Thymus (tissue), 11 donors: ENCODE results near the gene AGXT. TPM values are rescaled to one million over a fixed set of nuclear protein-coding genes. Genes with fewer than 3 reads are reported as not detected.

Experiments used
- DNase-seq, 9 donors: peaks; one replicate each; pipeline ENCODE4 v3.0.0-alpha.2; 2013; ENCODE audit warnings: low spot score in 9 of 9, low read depth in 6 of 9, missing footprints in 1 of 9
- H3K27ac ChIP-seq, 2 donors: one replicate each; pipeline ENCODE4 v1.5.1; 2013; ENCODE audit warnings: control low read depth in 1 of 2, low read depth in 1 of 2, low read length in 1 of 2, mild to moderate bottlenecking in 1 of 2, moderate library complexity in 1 of 2
- H3K27me3 ChIP-seq, 2 donors: one replicate each; pipeline ENCODE4 v1.5.1; 2013; ENCODE audit warnings: low read length in 1 of 2; ENCODE audit not compliant: control insufficient read depth in 2 of 2, insufficient read depth in 1 of 2
- H3K36me3 ChIP-seq, 2 donors: one replicate each; pipeline ENCODE4 v1.5.1; 2013; ENCODE audit warnings: low read length in 1 of 2, mild to moderate bottlenecking in 1 of 2, moderate library complexity in 1 of 2; ENCODE audit not compliant: control insufficient read depth in 2 of 2, insufficient read depth in 2 of 2
- H3K4me1 ChIP-seq, 2 donors: one replicate each; pipeline ENCODE4 v1.5.1; 2013; ENCODE audit warnings: low read length in 2 of 2; ENCODE audit not compliant: control insufficient read depth in 2 of 2, insufficient read depth in 2 of 2
- H3K4me3 ChIP-seq, 2 donors: one replicate each; pipeline ENCODE4 v1.5.1; 2013; ENCODE audit warnings: low read length in 2 of 2, control low read depth in 1 of 2, mild to moderate bottlenecking in 1 of 2
- H3K9me3 ChIP-seq, 2 donors: one replicate each; pipeline ENCODE4 v1.5.1; 2013; ENCODE audit warnings: low read length in 1 of 2, mild to moderate bottlenecking in 1 of 2; ENCODE audit not compliant: control insufficient read depth in 2 of 2, insufficient read depth in 1 of 2
- WGBS: extraction: QIAGEN DNeasy Blood & Tissue Kit; methylation state at CpG from one replicate; pipeline ENCODE4 v1.1.7; 2013; 5-methylcytosine and 5-hydroxymethylcytosine counted together
- polyA plus RNA-seq: library from polyadenylated mRNA; stranded (reverse); fragments of 200-250 nt; gene quantifications from one replicate; pipeline ENCODE4 v1.2.3, GENCODE V29; 2013
- total RNA-seq: library from RNA; stranded (reverse); fragments of 120-200 nt; gene quantifications from one replicate; pipeline ENCODE4 v1.2.4, GENCODE V29; 2013
- donor health status: healthy.

The AGXT gene
- total and polyA plus RNA-seq, 2 donors: 0.14 to 0.94 TPM

DNA sequence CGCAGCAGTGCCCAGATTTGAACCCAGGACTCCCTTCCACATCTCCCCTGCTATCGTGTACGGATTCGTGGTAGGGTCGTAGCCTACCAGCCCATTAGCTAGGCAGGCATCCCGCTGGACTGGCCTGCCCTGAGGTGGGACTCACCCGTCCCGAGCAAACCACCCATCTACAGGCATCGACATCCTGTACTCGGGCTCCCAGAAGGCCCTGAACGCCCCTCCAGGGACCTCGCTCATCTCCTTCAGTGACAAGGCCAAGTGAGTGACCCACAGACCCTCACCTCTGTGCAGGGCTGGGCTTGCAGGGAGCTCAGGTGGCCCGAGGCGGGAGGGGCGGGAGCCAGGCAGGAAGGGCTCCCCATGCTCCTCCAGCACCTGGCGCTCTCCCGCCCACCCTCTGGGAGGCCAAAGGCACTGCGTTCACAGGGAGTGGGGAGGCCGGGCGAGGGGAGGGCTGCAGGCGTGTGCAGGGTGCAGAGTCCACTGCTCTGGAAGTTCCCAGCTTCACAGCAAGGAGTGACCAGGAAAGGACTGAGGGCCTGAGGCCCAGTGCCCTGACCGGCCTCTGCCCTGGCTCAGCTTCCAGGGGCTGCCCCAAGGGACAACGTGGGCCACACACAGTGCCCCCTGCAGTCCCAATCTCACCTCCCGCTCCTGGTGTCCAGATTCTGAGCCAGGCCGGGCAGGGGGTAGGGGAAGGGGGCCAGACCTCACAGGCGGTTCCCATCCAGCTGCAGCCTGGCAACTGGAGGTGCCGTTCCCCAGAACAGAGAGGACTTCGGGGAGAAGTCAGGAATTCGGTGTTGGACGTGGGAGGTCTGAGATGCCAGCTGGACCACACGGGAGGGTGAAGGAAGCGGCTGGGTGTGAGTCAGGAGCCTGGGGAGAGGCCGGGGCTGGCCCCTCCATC is 5.4 kb downstream of the AGXT start:
- Histone ChIP-seq H3K27me3 (no peaks in the 10 kb centered on the region), H3K4me3 (no peak overlapping the region), H3K4me1 (no peaks in the 10 kb centered on the region), H3K27ac (no peak overlapping the region), H3K9me3 (no peaks in the 10 kb centered on the region), H3K36me3 (no peaks in the 10 kb centered on the region)
- DNase-seq: no peak
- WGBS: 91% methylated on average over 33 of the region's 33 CpGs

- no peaks in the 10 kb centered on the region for H3K27me3 ChIP-seq
- no peaks in the 10 kb centered on the region for H3K36me3 ChIP-seq
- DNase-seq: no peak
- H3K4me3 ChIP-seq: no peak overlapping the region
- no peaks in the 10 kb centered on the region for H3K9me3 ChIP-seq
- no peaks in the 10 kb centered on the region for H3K4me1 ChIP-seq
- WGBS: 95% methylated on average over 12 of the region's 12 CpGs
- H3K27ac ChIP-seq: no peak overlapping the region
Observed at GRCh38 chr2:240874715-240875227, 6.1 kb downstream of the AGXT start.

DNA sequence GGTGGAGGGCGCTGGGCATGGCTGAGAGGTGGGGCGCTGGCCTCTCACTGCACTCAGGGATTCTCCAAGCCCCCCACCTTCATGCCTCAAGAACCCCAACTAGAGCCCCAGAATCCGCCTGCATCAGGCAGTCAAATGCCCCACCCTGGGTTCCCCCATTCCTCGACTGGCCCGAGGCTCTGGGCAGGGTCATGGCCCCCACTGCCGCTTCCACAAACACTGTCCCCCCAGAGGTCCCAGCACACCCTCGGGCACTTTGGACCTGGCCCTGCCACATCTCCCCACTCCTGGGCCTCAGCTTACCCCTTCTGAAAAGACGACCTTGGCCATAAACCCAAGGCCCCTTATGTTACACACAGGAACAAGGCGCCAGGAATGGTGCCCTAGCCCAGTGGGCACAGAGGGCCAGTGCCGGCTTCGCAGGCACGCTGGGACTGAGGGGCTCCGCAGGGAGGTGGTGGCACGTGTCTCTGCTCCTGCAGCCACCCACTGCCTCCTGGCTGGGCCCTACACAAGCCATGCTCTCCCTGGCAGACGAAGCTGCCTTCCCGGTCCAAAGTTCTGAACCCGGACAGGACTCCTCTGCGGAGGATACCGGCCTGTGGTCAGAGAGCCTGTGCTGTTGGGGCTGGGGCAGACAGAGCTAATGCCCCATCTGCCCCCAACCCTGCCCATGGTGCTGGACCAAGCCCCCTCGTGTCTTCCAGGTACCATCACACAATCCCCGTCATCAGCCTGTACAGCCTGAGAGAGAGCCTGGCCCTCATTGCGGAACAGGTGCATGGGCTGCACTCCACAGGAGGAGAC is 6.8 kb downstream of the AGXT start:
- Histone ChIP-seq H3K27ac (no peak overlapping the region), H3K36me3 (no peaks in the 10 kb centered on the region), H3K4me1 (no peaks in the 10 kb centered on the region), H3K9me3 (no peaks in the 10 kb centered on the region), H3K4me3 (no peak overlapping the region), H3K27me3 (no peaks in the 10 kb centered on the region)
- DNase-seq: no peak
- 97% methylated on average over 22 of the region's 22 CpGs for WGBS

GRCh38 chr2:240876035-240876474 is 7.4 kb downstream of the AGXT start:
- no peaks in the 10 kb centered on the region for H3K36me3 ChIP-seq
- no peak for DNase-seq
- H3K4me3 ChIP-seq: no peak overlapping the region
- H3K27ac ChIP-seq: no peak overlapping the region
- 77% methylated on average over 7 of the region's 7 CpGs for WGBS
- no peaks in the 10 kb centered on the region for H3K4me1 ChIP-seq
- no peaks in the 10 kb centered on the region for H3K27me3 ChIP-seq
- no peaks in the 10 kb centered on the region for H3K9me3 ChIP-seq

DNA sequence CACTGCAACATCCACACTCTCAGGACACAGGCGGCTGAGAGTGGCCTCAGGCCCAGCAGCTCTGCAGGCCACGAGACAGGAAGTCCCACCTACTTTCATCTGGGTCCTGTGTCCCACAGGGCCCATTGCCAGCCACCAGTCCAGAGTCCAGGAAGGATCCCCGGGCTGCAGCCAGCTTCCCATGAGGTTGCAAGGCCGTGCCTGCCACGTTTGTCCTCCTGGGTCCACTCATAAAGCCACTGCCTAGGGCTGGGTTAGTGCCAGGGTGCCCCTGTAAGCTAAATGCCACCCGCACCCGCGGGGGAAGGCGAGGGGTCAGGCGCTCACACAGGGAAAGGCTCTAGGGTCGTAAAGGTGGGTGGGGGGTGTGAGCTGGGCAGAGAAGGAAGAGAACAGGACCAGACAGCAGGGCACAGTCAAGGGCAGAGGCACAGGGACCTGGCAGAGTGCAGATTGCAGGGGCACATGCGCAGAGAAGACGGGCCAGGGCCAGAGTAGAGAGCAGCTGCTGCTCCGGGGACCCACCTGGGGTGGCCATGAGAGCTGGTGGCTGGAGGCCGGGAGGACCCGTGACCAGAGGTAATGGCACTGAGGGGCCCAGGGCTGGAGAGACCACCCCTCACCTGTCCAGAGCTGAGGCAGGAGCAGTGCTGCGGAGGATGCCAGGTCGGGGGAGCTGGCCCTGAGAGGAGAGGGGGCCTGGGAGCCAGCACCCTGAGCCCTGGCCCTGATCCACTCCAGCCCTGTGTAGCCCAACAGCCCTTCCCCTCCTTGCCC is 8.0 kb downstream of the AGXT start:
- no peaks in the 10 kb centered on the region for H3K36me3 ChIP-seq
- no peak overlapping the region for H3K4me3 ChIP-seq
- no peak for DNase-seq
- no peaks in the 10 kb centered on the region for H3K27me3 ChIP-seq
- H3K4me1 ChIP-seq: no peaks in the 10 kb centered on the region
- 91% methylated on average over 18 of the region's 18 CpGs for WGBS
- H3K9me3 ChIP-seq: no peaks in the 10 kb centered on the region
- no peak overlapping the region for H3K27ac ChIP-seq

DNA sequence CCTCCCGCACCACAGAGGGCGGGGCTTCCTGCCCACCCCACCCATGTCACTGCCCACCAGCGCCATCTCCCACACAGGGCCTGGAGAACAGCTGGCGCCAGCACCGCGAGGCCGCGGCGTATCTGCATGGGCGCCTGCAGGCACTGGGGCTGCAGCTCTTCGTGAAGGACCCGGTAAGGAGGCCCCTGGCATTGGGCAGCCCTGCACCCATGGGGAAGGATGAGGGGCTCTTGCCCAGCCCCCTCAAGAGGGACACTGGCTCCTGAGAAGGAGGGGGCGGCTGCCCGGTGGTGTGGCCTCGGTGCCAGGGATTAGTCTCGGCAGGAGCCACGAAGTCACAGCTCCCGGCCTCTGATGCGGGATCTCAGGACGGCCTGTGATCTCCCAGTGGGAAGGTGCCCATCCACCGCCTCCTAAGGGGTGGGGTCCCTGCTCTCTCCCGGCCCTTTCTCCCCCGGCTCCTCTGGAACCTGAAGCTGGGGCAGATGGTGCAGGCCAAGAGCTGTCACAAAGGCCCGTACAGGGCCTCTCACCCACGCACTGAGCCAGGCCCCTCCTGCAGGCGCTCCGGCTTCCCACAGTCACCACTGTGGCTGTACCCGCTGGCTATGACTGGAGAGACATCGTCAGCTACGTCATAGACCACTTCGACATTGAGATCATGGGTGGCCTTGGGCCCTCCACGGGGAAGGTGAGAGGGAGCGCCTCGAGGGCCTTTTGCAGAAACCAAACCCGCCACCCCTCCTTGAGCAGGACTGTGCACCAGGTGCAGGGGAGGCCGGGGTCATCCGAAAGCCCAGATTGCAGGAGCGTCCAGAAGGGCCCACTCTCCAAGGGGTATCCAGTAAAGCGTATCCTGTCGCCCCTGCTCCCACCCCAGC is 9.1 kb downstream of the AGXT start:
- H3K36me3 ChIP-seq: no peaks in the 10 kb centered on the region
- no peaks in the 10 kb centered on the region for H3K4me1 ChIP-seq
- no peak for DNase-seq
- no peak overlapping the region for H3K27ac ChIP-seq
- no peaks in the 10 kb centered on the region for H3K27me3 ChIP-seq
- 93% methylated on average over 40 of the region's 40 CpGs for WGBS
- H3K9me3 ChIP-seq: no peaks in the 10 kb centered on the region
- no peak overlapping the region for H3K4me3 ChIP-seq

GRCh38 chr2:240878341-240878936 is 9.8 kb downstream of the AGXT start:
- H3K4me3 ChIP-seq: no peak overlapping the region
- no peaks in the 10 kb centered on the region for H3K36me3 ChIP-seq
- H3K27ac ChIP-seq: no peak overlapping the region
- 92% methylated on average over 18 of the region's 18 CpGs for WGBS
- no peaks in the 10 kb centered on the region for H3K4me1 ChIP-seq
- H3K9me3 ChIP-seq: no peaks in the 10 kb centered on the region
- H3K27me3 ChIP-seq: no peaks in the 10 kb centered on the region
- no peak for DNase-seq

GRCh38 chr2:240879105-240879504 is 10.5 kb downstream of the AGXT start:
- no peak for DNase-seq
- H3K4me1 ChIP-seq: no peaks in the 10 kb centered on the region
- no peak overlapping the region for H3K27ac ChIP-seq
- no peak overlapping the region for H3K4me3 ChIP-seq
- no peaks in the 10 kb centered on the region for H3K36me3 ChIP-seq
- H3K27me3 ChIP-seq: no peaks in the 10 kb centered on the region
- no peaks in the 10 kb centered on the region for H3K9me3 ChIP-seq
- WGBS: 84% methylated on average over 7 of the region's 7 CpGs
